ENCODE measurements around the gene KCNN3.

The KCNN3 gene

GRCh38 chr1:154799188-154799587 lies 70.9 kb downstream of the KCNN3 start:
- in situ Hi-C loops (cut with MboI; ENCODE audit: low sequenced_read_pairs): no loop called here

GRCh38 chr1:154798645-154799044 lies 71.4 kb downstream of the KCNN3 start:
- in situ Hi-C loops (cut with MboI; ENCODE audit: low sequenced_read_pairs): no loop called here

GRCh38 chr1:154797175-154797574 lies 72.9 kb downstream of the KCNN3 start:
- in situ Hi-C loops (cut with MboI; ENCODE audit: low sequenced_read_pairs): no loop called here

GRCh38 chr1:154796303-154796892 lies 73.7 kb downstream of the KCNN3 start:
- in situ Hi-C loops (cut with MboI; ENCODE audit: low sequenced_read_pairs): no loop called here

GRCh38 chr1:154794608-154795007 lies 75.5 kb downstream of the KCNN3 start:
- in situ Hi-C loops (cut with MboI; ENCODE audit: low sequenced_read_pairs): no loop called here

GRCh38 chr1:154793685-154794084 lies 76.4 kb downstream of the KCNN3 start:
- in situ Hi-C loops (cut with MboI; ENCODE audit: low sequenced_read_pairs): no loop called here

GRCh38 chr1:154792899-154793298 lies 77.2 kb downstream of the KCNN3 start:
- in situ Hi-C loops (cut with MboI; ENCODE audit: low sequenced_read_pairs): no loop called here

GRCh38 chr1:154791292-154792166 lies 78.6 kb downstream of the KCNN3 start:
- in situ Hi-C loops (cut with MboI; ENCODE audit: low sequenced_read_pairs): no loop called here

- in situ Hi-C loops (cut with MboI; ENCODE audit: low sequenced_read_pairs): no loop called here
Observed at GRCh38 chr1:154788886-154789285, 81.2 kb downstream of the KCNN3 start.

GRCh38 chr1:154788110-154788870 lies 81.8 kb downstream of the KCNN3 start:
- in situ Hi-C loops (cut with MboI; ENCODE audit: low sequenced_read_pairs): no loop called here

- in situ Hi-C loops (cut with MboI; ENCODE audit: low sequenced_read_pairs): no loop called here
Observed at GRCh38 chr1:154786804-154787570, 83.1 kb downstream of the KCNN3 start.

GRCh38 chr1:154784924-154785531 lies 85.1 kb downstream of the KCNN3 start:
- in situ Hi-C loops (cut with MboI; ENCODE audit: low sequenced_read_pairs): no loop called here

GRCh38 chr1:154784416-154784815 lies 85.7 kb downstream of the KCNN3 start:
- in situ Hi-C loops (cut with MboI; ENCODE audit: low sequenced_read_pairs): no loop called here

- in situ Hi-C loops (cut with MboI; ENCODE audit: low sequenced_read_pairs): no loop called here
Observed at GRCh38 chr1:154783976-154784375, 86.1 kb downstream of the KCNN3 start.

- in situ Hi-C loops (cut with MboI; ENCODE audit: low sequenced_read_pairs): no loop called here
Observed at GRCh38 chr1:154780541-154780940, 89.5 kb downstream of the KCNN3 start.

GRCh38 chr1:154779551-154780189 lies 90.4 kb downstream of the KCNN3 start:
- in situ Hi-C loops (cut with MboI; ENCODE audit: low sequenced_read_pairs): no loop called here

- in situ Hi-C loops (cut with MboI; ENCODE audit: low sequenced_read_pairs): no loop called here
Observed at GRCh38 chr1:154778944-154779343, 91.1 kb downstream of the KCNN3 start.

GRCh38 chr1:154778275-154778674 lies 91.8 kb downstream of the KCNN3 start:
- in situ Hi-C loops (cut with MboI; ENCODE audit: low sequenced_read_pairs): no loop called here

GRCh38 chr1:154777781-154778180 lies 92.3 kb downstream of the KCNN3 start:
- in situ Hi-C loops (cut with MboI; ENCODE audit: low sequenced_read_pairs): no loop called here

GRCh38 chr1:154777154-154777553 lies 92.9 kb downstream of the KCNN3 start:
- in situ Hi-C loops (cut with MboI; ENCODE audit: low sequenced_read_pairs): no loop called here
